Measurements from ENCODE around the gene MME. TPM values are rescaled to one million over a fixed set of nuclear protein-coding genes. Genes with fewer than 3 reads are reported as not detected.
A peak's percentile ranks its signal among the peaks of the same experiment; 100 is the strongest.

Gene MME
- total RNA-seq, 4 donors from 2014 or later: 1.5 to 96.1 (median 4.2) TPM

DNA sequence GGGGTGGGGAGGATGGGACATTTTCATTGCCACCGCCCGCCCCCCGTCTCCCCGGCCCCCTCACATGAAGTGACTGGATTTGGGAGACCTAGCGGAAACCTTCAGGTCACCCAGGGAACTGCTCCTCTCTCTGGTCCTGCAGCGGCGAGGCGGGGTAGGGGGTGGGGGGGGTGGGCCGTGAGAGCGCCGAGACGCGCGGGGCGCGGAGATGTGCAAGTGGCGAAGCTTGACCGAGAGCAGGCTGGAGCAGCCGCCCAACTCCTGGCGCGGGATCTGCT is 712 bp upstream of the MME start:
- DNase-seq: no peak
- intact Hi-C loops (cut with DNase I; ENCODE audit: low total_unique reads): no loop called here
- peak overlapping the region; percentile 30 to 31 for H3K4me3 ChIP-seq
- H3K27me3 ChIP-seq: no peaks in the 10 kb centered on the region
- no peak for TF ChIP-seq POLR2A (IDR thresholded peaks at IDR 0.05)
- no peak for TF ChIP-seq CTCF (IDR thresholded peaks at IDR 0.05)
- H3K36me3 ChIP-seq: no peaks in the 10 kb centered on the region
- no peak overlapping the region for H3K27ac ChIP-seq
- H3K9me3 ChIP-seq: peaks cover 0 to 2% of the 10 kb centered on the region in 2 donors
- peaks cover 0 to 7% of the 10 kb centered on the region in 2 donors for H3K4me1 ChIP-seq

- Histone ChIP-seq H3K4me1 (peaks cover 0 to 7% of the 10 kb centered on the region in 2 donors), H3K4me3 (peak overlapping the region in 1 of 2 donors; percentile 30), H3K9me3 (peaks cover 0 to under 1% of the 10 kb centered on the region in 2 donors), H3K27ac (no peak overlapping the region), H3K36me3 (no peaks in the 10 kb centered on the region), H3K27me3 (no peaks in the 10 kb centered on the region)
- no peak for TF ChIP-seq POLR2A (IDR thresholded peaks at IDR 0.05)
- no peak for TF ChIP-seq CTCF (IDR thresholded peaks at IDR 0.05)
- intact Hi-C loops (cut with DNase I; ENCODE audit: low total_unique reads): no loop called here
- no peak for DNase-seq
Observed at GRCh38 chr3:155080692-155081091, 573 bp downstream of the MME start.

- H3K4me3 ChIP-seq: no peak overlapping the region
- no peaks in the 10 kb centered on the region for H3K36me3 ChIP-seq
- H3K27me3 ChIP-seq: no peaks in the 10 kb centered on the region
- no peak for DNase-seq
- intact Hi-C loops (cut with DNase I; ENCODE audit: low total_unique reads): no loop called here
- no peak overlapping the region for H3K27ac ChIP-seq
- TF ChIP-seq POLR2A (IDR thresholded peaks at IDR 0.05): no peak
- TF ChIP-seq CTCF (IDR thresholded peaks at IDR 0.05): no peak
- peaks cover 0 to 7% of the 10 kb centered on the region in 2 donors for H3K4me1 ChIP-seq
- H3K9me3 ChIP-seq: no peaks in the 10 kb centered on the region
Observed at GRCh38 chr3:155083313-155083905, 3.3 kb downstream of the MME start.

- Histone ChIP-seq H3K36me3 (no peaks in the 10 kb centered on the region), H3K27me3 (no peaks in the 10 kb centered on the region), H3K27ac (no peak overlapping the region), H3K4me1 (peaks cover 0 to 7% of the 10 kb centered on the region in 2 donors), H3K9me3 (no peaks in the 10 kb centered on the region), H3K4me3 (no peak overlapping the region)
- intact Hi-C loops (cut with DNase I; ENCODE audit: low total_unique reads): no loop called here
- no peak for DNase-seq
- TF ChIP-seq CTCF (IDR thresholded peaks at IDR 0.05) (no peak), POLR2A (IDR thresholded peaks at IDR 0.05) (no peak)
Observed at GRCh38 chr3:155084567-155084966, 4.4 kb downstream of the MME start.

GRCh38 chr3:155086051-155086450 is 5.9 kb downstream of the MME start:
- Histone ChIP-seq H3K9me3 (no peaks in the 10 kb centered on the region), H3K4me3 (no peak overlapping the region), H3K4me1 (no peaks in the 10 kb centered on the region), H3K27ac (no peak overlapping the region), H3K36me3 (no peaks in the 10 kb centered on the region), H3K27me3 (no peaks in the 10 kb centered on the region)
- no peak for DNase-seq
- TF ChIP-seq POLR2A (IDR thresholded peaks at IDR 0.05): no peak
- no peak for TF ChIP-seq CTCF (IDR thresholded peaks at IDR 0.05)
- intact Hi-C loops (cut with DNase I; ENCODE audit: low total_unique reads): no loop called here

All from uterus (tissue), 4 donors.